ENCODE data around the gene DOCK9. TPM values are rescaled to one million over a fixed set of nuclear protein-coding genes. Genes with fewer than 3 reads are reported as not detected.

DOCK9 gene
- total and polyA plus RNA-seq, 2 donors (not counting 3 experiments of a cell fraction or from before 2014, with no cell fraction given): 147 to 323 TPM

DNA sequence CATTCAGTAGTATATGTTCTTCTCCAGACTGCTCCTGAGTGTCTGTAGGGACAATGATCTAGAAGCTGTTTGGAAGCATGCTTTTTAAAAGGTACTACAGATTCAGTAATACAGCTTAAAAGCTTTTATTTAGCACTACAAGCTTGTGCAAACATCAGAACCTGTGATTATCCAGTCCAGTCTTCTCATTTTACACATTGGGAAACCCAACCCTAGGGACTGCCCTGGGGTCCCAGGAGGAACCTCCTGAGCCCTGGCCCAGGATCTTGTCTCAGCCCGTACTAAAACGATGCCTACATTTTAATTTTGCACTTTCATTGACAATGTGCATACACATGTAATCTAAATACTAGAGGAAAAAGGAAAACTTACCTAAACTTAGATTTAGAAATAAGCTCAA is 12.5 kb downstream of the DOCK9 start:
- Histone ChIP-seq H3K9me1 (replicated peaks; ENCODE audit: control insufficient read depth, extremely low read depth, insufficient read depth, low read length) (no peaks in the 10 kb centered on the region), H3K79me2 (ENCODE audit: control insufficient read depth, insufficient read depth, low read length) (peaks cover 91% of the 10 kb centered on the region), H3K4me1 (ENCODE audit: control insufficient read depth, extremely low read depth, insufficient read depth, low read length) (peaks cover 43% of the 10 kb centered on the region), H3K9ac (replicated peaks; ENCODE audit: extremely low read depth, insufficient read depth, low read length) (no peak overlapping the region), H2AFZ (ENCODE audit: low read depth, low read length) (no peak overlapping the region), H4K20me1 (replicated peaks; ENCODE audit: control insufficient read depth, extremely low read depth, insufficient read depth, low read length) (no peaks in the 10 kb centered on the region), H3K27ac (ENCODE audit: insufficient read depth, low read depth, low read length) (no peak overlapping the region), H3K36me3 (ENCODE audit: control insufficient read depth in 2 of 2, extremely low read depth in 1 of 2, insufficient read depth in 2 of 2, low read length in 2 of 2) (peaks cover 0 to 12% of the 10 kb centered on the region in 2 experiments), H3K9me3 (replicated peaks; ENCODE audit: control insufficient read depth, insufficient read depth, low read length) (no peaks in the 10 kb centered on the region), H3K27me3 (ENCODE audit: control insufficient read depth in 2 of 2, insufficient read depth in 2 of 2, low read length in 2 of 2) (no peaks in the 10 kb centered on the region), H3K4me2 (ENCODE audit: insufficient read depth, low read length) (no peak overlapping the region), H3K4me3 (replicated peaks in 1 of 3; ENCODE audit: insufficient read depth in 1 of 3, low read depth in 1 of 3, low read length in 3 of 3) (no peak overlapping the region)
- no peak for TF ChIP-seq GATA2 (IDR thresholded peaks at IDR 0.05; ENCODE audit: insufficient read depth, insufficient read length, low read depth, low read length)
- no peak for TF ChIP-seq FOS (IDR thresholded peaks at IDR 0.05; ENCODE audit: borderline replicate concordance, insufficient read depth, low read length)
- TF ChIP-seq POLR2A (IDR thresholded peaks at IDR 0.05; ENCODE audit: low read depth, low read length): no peak
- no peak for TF ChIP-seq MYC (IDR thresholded peaks at IDR 0.05; ENCODE audit: low read depth, low read length)
- TF ChIP-seq EZH2 (IDR thresholded peaks at IDR 0.05; ENCODE audit: borderline replicate concordance, low read depth, low read length, severe bottlenecking): no peak
- TF ChIP-seq, protein P1, sequence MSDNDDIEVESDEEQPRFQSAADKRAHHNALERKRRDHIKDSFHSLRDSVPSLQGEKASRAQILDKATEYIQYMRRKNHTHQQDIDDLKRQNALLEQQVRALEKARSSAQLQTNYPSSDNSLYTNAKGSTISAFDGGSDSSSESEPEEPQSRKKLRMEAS (IDR thresholded peaks at IDR 0.05; ENCODE audit: insufficient read depth, insufficient read length): no peak
- intact Hi-C loops (cut with micrococcal nuclease): no loop called here
- POLR2A ChIA-PET: no interaction called here
- dilution Hi-C loops (cut with MboI; ENCODE audit: extremely low pct_ligation_motif_present, low sequenced_read_pairs): no loop called here
- no peak for FAIRE-seq
- BruUV-seq (replicated peaks): no TSS peak
- CTCF ChIA-PET: interaction anchor here (1.0 to 2.0 kb wide), 5 partner anchors 12 to 128 kb away, joined by 3 to 5 read pairs (median 4); no protein-coding TSS in a partner anchor
- no peak for DNase-seq (ENCODE audit: low read depth, low spot score)

DNA sequence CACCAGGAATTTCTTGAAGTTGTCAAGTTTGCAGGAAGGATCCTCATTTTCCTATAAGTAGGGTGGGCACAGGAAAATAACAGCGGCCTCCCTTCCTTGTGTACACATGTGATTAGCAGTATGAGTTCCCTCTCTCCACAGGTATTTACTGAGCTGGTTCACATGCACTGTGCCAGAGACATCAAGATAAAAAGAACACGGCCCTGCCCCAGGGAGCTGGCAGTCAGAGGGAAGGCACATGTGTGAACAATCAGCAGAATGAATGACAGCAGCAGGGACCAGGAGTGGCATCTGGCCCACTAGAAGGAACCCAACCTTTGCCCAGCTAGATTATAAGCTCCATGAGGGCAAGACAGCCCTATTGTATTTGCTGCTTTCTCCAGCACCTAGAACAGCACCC is 13.9 kb downstream of the DOCK9 start:
- H3K79me2 ChIP-seq (ENCODE audit: control insufficient read depth, insufficient read depth, low read length): peaks cover 91% of the 10 kb centered on the region
- no peaks in the 10 kb centered on the region for H4K20me1 ChIP-seq (replicated peaks; ENCODE audit: control insufficient read depth, extremely low read depth, insufficient read depth, low read length)
- no peak for FAIRE-seq
- H3K9me3 ChIP-seq (replicated peaks; ENCODE audit: control insufficient read depth, insufficient read depth, low read length): no peaks in the 10 kb centered on the region
- H3K4me3 ChIP-seq (replicated peaks in 1 of 3; ENCODE audit: insufficient read depth in 1 of 3, low read depth in 1 of 3, low read length in 3 of 3): no peak overlapping the region
- intact Hi-C loops (cut with micrococcal nuclease) (no loop called here), dilution Hi-C loops (cut with MboI; ENCODE audit: extremely low pct_ligation_motif_present, low sequenced_read_pairs) (no loop called here)
- ChIA-PET POLR2A (interaction anchor here (0.7 kb wide), 1 partner anchor 9 kb away, joined by 3 read pairs; no protein-coding TSS in a partner anchor), CTCF (interaction anchor here (1.0 to 2.2 kb wide), 5 partner anchors 8 to 70 kb away, joined by 3 to 8 read pairs (median 4); no protein-coding TSS in a partner anchor)
- peaks cover 0 to 8% of the 10 kb centered on the region in 2 experiments for H3K36me3 ChIP-seq (ENCODE audit: control insufficient read depth in 2 of 2, extremely low read depth in 1 of 2, insufficient read depth in 2 of 2, low read length in 2 of 2)
- peaks cover 42% of the 10 kb centered on the region for H3K4me1 ChIP-seq (ENCODE audit: control insufficient read depth, extremely low read depth, insufficient read depth, low read length)
- H2AFZ ChIP-seq (ENCODE audit: low read depth, low read length): no peak overlapping the region
- no TSS peak for BruUV-seq (replicated peaks)
- no peak overlapping the region for H3K27ac ChIP-seq (ENCODE audit: insufficient read depth, low read depth, low read length)
- TF ChIP-seq FOS (IDR thresholded peaks at IDR 0.05; ENCODE audit: borderline replicate concordance, insufficient read depth, low read length): no peak
- TF ChIP-seq POLR2A (IDR thresholded peaks at IDR 0.05; ENCODE audit: low read depth, low read length): no peak
- no peak for TF ChIP-seq EZH2 (IDR thresholded peaks at IDR 0.05; ENCODE audit: borderline replicate concordance, low read depth, low read length, severe bottlenecking)
- no peaks in the 10 kb centered on the region for H3K27me3 ChIP-seq (ENCODE audit: control insufficient read depth in 2 of 2, insufficient read depth in 2 of 2, low read length in 2 of 2)
- H3K4me2 ChIP-seq (ENCODE audit: insufficient read depth, low read length): no peak overlapping the region
- H3K9me1 ChIP-seq (replicated peaks; ENCODE audit: control insufficient read depth, extremely low read depth, insufficient read depth, low read length): no peaks in the 10 kb centered on the region
- no peak overlapping the region for H3K9ac ChIP-seq (replicated peaks; ENCODE audit: extremely low read depth, insufficient read depth, low read length)
- no peak for DNase-seq (ENCODE audit: low read depth, low spot score)

All from endothelial cell of umbilical vein (primary cell).